ENCODE results near the gene TMC6. TPM values are rescaled to one million over a fixed set of nuclear protein-coding genes. Genes with fewer than 3 reads are reported as not detected.
A peak's percentile ranks its signal among the peaks of the same experiment; 100 is the strongest.

The TMC6 gene
- total RNA-seq, 2 donors from 2014 or later, result 36.1 to 65.2 TPM

DNA sequence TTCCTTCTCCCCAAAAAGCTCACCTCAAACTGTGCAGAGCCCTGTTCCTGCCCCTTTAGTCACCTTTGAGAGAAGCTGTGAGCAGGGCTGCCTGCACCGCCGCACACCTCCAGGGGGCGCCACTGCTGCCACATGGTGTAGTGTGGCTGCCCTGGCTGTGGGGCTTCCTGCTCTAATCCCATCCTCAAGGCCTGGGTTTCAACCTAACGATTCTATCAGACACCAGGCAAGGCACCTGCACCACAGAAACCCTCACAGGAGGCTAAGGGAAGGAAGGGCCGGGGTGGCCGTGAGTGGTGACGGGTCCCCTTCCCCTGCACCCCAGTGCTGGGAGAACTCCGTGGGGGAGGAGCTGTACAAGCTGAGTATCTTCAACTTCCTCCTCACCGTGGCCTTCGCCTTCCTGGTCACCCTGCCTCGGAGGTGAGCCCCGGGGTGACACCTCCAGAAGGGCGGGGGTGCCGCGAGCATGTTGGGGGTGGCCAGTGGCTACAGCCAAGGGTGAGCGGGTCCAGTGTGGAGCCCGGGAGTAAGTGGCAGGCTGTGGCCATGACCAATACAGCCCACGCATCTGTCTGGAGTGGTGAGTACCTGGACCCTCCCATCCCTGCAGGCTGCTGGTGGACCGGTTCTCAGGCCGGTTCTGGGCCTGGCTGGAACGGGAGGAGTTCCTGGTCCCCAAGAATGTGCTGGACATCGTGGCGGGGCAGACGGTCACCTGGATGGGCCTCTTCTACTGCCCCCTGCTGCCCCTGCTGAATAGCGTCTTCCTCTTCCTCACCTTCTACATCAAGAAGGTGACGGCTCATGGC, 9.0 kb upstream of the TMC6 start:
- Histone ChIP-seq H3K4me3 (no peak overlapping the region), H3K36me3 (no peaks in the 10 kb centered on the region), H3K9me3 (no peaks in the 10 kb centered on the region), H3K4me1 (replicated peaks) (no peaks in the 10 kb centered on the region), H3K27ac (no peak overlapping the region), H3K27me3 (replicated peaks; ENCODE audit: insufficient read depth) (no peaks in the 10 kb centered on the region)
- TF ChIP-seq, protein P1, sequence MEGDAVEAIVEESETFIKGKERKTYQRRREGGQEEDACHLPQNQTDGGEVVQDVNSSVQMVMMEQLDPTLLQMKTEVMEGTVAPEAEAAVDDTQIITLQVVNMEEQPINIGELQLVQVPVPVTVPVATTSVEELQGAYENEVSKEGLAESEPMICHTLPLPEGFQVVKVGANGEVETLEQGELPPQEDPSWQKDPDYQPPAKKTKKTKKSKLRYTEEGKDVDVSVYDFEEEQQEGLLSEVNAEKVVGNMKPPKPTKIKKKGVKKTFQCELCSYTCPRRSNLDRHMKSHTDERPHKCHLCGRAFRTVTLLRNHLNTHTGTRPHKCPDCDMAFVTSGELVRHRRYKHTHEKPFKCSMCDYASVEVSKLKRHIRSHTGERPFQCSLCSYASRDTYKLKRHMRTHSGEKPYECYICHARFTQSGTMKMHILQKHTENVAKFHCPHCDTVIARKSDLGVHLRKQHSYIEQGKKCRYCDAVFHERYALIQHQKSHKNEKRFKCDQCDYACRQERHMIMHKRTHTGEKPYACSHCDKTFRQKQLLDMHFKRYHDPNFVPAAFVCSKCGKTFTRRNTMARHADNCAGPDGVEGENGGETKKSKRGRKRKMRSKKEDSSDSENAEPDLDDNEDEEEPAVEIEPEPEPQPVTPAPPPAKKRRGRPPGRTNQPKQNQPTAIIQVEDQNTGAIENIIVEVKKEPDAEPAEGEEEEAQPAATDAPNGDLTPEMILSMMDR (IDR thresholded peaks at IDR 0.05), result no peak
- TF ChIP-seq POLR2A (IDR thresholded peaks at IDR 0.05) (no peak), POLR2AphosphoS5 (IDR thresholded peaks at IDR 0.05) (no peak)
- 79% methylated on average over 26 of the region's 26 CpGs for WGBS
- no peak for DNase-seq (ENCODE audit: low spot score)
- intact Hi-C loops (cut with DNase I), result no loop called here

DNA sequence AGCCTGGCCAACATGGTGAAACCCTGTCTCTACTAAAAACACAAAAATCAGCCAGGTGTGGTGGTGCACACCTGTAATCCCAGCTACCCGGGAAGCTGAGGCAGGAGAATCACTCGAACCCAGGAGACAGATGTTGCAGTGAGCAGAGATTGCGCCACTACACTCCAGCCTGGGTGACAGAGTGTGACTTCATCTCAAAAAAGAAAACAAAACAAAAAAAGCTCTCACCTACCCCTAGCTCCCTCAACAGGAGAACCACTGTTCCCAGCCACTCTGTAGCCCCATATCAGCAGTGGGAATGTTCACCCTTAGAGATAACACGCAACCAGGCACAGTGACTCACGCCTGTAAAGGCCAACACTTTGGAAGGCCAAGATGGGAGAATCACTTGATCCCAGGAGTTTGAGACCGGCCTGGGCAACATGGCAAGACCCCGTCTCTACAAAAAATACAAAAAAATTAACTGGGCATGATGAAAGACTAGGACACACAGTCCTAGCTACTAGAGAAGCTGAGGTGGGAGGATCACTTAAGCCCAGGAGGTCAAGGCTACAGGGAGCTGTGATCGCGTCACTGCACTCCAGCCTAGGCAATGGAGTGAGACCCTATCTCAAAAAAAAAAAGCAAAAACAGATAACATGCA, 7.4 kb upstream of the TMC6 start:
- Histone ChIP-seq H3K27me3 (replicated peaks; ENCODE audit: insufficient read depth) (no peaks in the 10 kb centered on the region), H3K9me3 (no peaks in the 10 kb centered on the region), H3K4me1 (replicated peaks) (no peaks in the 10 kb centered on the region), H3K36me3 (no peaks in the 10 kb centered on the region), H3K4me3 (no peak overlapping the region), H3K27ac (no peak overlapping the region)
- intact Hi-C loops (cut with DNase I), result no loop called here
- TF ChIP-seq, protein P1 (IDR thresholded peaks at IDR 0.05), result no peak
- TF ChIP-seq POLR2A (IDR thresholded peaks at IDR 0.05), result no peak
- TF ChIP-seq POLR2AphosphoS5 (IDR thresholded peaks at IDR 0.05), result no peak
- WGBS, result 93% methylated on average over 9 of the region's 9 CpGs
- no peak for DNase-seq (ENCODE audit: low spot score)

- WGBS, result 88% methylated on average over 9 of the region's 9 CpGs
- no peak for TF ChIP-seq POLR2AphosphoS5 (IDR thresholded peaks at IDR 0.05)
- no peak for TF ChIP-seq POLR2A (IDR thresholded peaks at IDR 0.05)
- TF ChIP-seq, protein P1 (IDR thresholded peaks at IDR 0.05), result no peak
- no peak overlapping the region for H3K4me3 ChIP-seq
- intact Hi-C loops (cut with DNase I), result no loop called here
- H3K27me3 ChIP-seq (replicated peaks; ENCODE audit: insufficient read depth), result no peaks in the 10 kb centered on the region
- no peaks in the 10 kb centered on the region for H3K9me3 ChIP-seq
- no peak for DNase-seq (ENCODE audit: low spot score)
- H3K36me3 ChIP-seq, result no peaks in the 10 kb centered on the region
- H3K27ac ChIP-seq, result no peak overlapping the region
- H3K4me1 ChIP-seq (replicated peaks), result no peaks in the 10 kb centered on the region
Measured at GRCh38 chr17:78134899-78135385, 6.4 kb upstream of the TMC6 start.

DNA sequence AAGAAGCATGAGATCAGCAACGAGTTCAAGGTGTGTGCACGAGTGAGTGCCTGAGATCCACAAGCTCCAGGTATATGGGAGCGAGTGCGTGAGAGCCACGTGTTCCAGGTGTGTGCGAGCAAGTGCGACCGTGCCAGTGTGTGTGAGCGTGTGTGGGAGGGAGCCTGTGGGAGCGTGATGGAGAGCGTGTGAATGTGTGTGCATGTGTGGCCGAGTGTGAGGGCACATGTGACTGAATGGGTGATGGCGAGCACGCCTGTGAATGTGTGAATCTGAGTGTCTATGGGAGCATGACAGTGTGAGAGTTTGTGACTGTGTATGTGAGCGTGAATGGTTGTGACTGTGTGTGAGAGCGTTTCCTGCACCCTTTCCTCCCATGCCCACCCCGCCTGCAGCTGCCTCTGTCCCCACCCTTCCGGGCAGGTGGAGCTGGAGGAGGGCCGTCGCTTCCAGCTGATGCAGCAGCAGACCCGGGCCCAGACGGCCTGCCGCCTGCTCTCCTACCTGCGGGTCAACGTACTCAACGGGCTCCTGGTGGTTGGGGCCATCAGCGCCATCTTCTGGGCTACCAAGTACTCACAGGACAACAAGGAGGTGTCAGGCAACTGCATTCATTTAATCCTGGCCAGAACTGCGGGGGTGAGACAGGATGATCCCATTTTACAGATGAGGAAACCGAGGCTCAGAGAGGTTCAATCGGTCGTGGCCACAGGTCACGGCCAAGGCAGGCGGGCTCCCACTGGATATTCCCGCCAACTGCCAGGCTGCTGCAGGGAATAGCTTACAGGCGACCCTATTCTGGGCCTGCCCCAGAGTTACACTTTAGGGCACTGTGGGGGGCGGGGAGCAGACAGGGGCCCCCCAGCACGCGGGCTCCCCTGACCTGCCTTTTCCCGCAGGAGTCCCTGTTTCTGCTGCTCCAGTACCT, 5.7 kb upstream of the TMC6 start:
- WGBS, result 64% methylated on average over 39 of the region's 39 CpGs
- TF ChIP-seq, protein P1 (IDR thresholded peaks at IDR 0.05), result peak in 3 of 4 experiments; percentile 36 to 65 (median 64)
- no peak for TF ChIP-seq POLR2A (IDR thresholded peaks at IDR 0.05)
- TF ChIP-seq POLR2AphosphoS5 (IDR thresholded peaks at IDR 0.05), result peak; percentile 43
- no peaks in the 10 kb centered on the region for H3K36me3 ChIP-seq
- H3K27ac ChIP-seq, result no peak overlapping the region
- no peak overlapping the region for H3K4me3 ChIP-seq
- H3K27me3 ChIP-seq (replicated peaks; ENCODE audit: insufficient read depth), result no peaks in the 10 kb centered on the region
- no peaks in the 10 kb centered on the region for H3K4me1 ChIP-seq (replicated peaks)
- intact Hi-C loops (cut with DNase I), result no loop called here
- peak; percentile 54 for DNase-seq (ENCODE audit: low spot score)
- H3K9me3 ChIP-seq, result no peaks in the 10 kb centered on the region
